ENCODE results near the gene TMEM14A.
A peak's percentile ranks its signal among the peaks of the same experiment; 100 is the strongest.
"Not testable (repeated sequence)": the region's sequence is repeated elsewhere in the genome, so short reads cannot be mapped to it uniquely, and the experiment has no call there.

TMEM14A gene

GRCh38 chr6:52697903-52698302, 27.0 kb downstream of the TMEM14A start:
- no peak for DNase-seq (ENCODE audit: low read depth)

GRCh38 chr6:52704060-52704459, 33.1 kb downstream of the TMEM14A start:
- no peak for DNase-seq (ENCODE audit: low read depth)

GRCh38 chr6:52704781-52705502, 34.0 kb downstream of the TMEM14A start:
- DNase-seq (ENCODE audit: low read depth): not testable (repeated sequence)

- DNase-seq (ENCODE audit: low read depth): no peak
These were observed 35.1 kb downstream of the TMEM14A start for GRCh38 chr6:52706001-52706400.

GRCh38 chr6:52707963-52708680, 37.2 kb downstream of the TMEM14A start:
- DNase-seq (ENCODE audit: low read depth): no peak

GRCh38 chr6:52712136-52712535, 41.2 kb downstream of the TMEM14A start:
- DNase-seq (ENCODE audit: low read depth): no peak

- DNase-seq (ENCODE audit: low read depth): not testable (repeated sequence)
These were observed 43.8 kb downstream of the TMEM14A start for GRCh38 chr6:52714761-52715160.

GRCh38 chr6:52718550-52718949, 47.6 kb downstream of the TMEM14A start:
- DNase-seq (ENCODE audit: low read depth): no peak

- no peak for DNase-seq (ENCODE audit: low read depth)
These were observed 49.4 kb downstream of the TMEM14A start for GRCh38 chr6:52720321-52720720.

GRCh38 chr6:52724042-52724405, 53.1 kb downstream of the TMEM14A start:
- no peak for DNase-seq (ENCODE audit: low read depth)

GRCh38 chr6:52724406-52725121, 53.7 kb downstream of the TMEM14A start:
- DNase-seq (ENCODE audit: low read depth): peak; percentile 32

- no peak for DNase-seq (ENCODE audit: low read depth)
These were observed 54.2 kb downstream of the TMEM14A start for GRCh38 chr6:52725143-52725534.

- no peak for DNase-seq (ENCODE audit: low read depth)
These were observed 54.8 kb downstream of the TMEM14A start for GRCh38 chr6:52725535-52726192.

- no peak for DNase-seq (ENCODE audit: low read depth)
These were observed 55.3 kb downstream of the TMEM14A start for GRCh38 chr6:52726193-52726542.

GRCh38 chr6:52726741-52727535, 56.0 kb downstream of the TMEM14A start:
- no peak for DNase-seq (ENCODE audit: low read depth)

- no peak for DNase-seq (ENCODE audit: low read depth)
These were observed 57.0 kb downstream of the TMEM14A start for GRCh38 chr6:52727908-52728307.

- DNase-seq (ENCODE audit: low read depth): no peak
These were observed 57.5 kb downstream of the TMEM14A start for GRCh38 chr6:52728394-52728793.

GRCh38 chr6:52729576-52729975, 58.7 kb downstream of the TMEM14A start:
- no peak for DNase-seq (ENCODE audit: low read depth)

GRCh38 chr6:52731719-52732118, 60.8 kb downstream of the TMEM14A start:
- no peak for DNase-seq (ENCODE audit: low read depth)

- DNase-seq (ENCODE audit: low read depth): no peak
These were observed 62.3 kb downstream of the TMEM14A start for GRCh38 chr6:52733172-52733571.

GRCh38 chr6:52734072-52734471, 63.2 kb downstream of the TMEM14A start:
- no peak for DNase-seq (ENCODE audit: low read depth)

GRCh38 chr6:52735071-52735470, 64.2 kb downstream of the TMEM14A start:
- DNase-seq (ENCODE audit: low read depth): no peak
